Measurements from ENCODE around the gene TNS1.

DNA sequence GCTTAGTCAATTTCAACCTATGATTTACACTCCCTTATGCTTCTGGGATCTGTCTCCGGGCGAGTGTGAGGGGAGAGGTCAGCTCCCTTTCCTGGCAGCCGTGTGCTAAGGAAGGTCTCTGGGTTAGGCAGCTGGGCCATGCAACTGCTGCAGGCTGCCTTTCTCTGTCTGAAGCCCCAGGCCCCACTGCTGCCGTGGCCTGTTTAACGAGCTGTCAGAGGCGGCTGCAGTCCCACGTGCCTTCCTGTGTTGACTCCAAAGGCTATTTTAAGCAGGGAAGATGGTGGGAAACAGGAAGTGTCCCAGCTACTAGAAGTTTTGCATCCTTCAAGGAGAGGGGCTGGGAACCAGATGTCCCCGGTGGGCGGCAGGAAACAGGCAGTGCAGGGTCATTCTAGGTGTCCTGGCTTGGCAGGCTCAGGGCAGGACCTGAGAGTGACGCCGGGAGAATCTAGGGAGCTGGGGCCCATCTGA, 186.4 kb downstream of the TNS1 start:
- TF ChIP-seq, protein P1, sequence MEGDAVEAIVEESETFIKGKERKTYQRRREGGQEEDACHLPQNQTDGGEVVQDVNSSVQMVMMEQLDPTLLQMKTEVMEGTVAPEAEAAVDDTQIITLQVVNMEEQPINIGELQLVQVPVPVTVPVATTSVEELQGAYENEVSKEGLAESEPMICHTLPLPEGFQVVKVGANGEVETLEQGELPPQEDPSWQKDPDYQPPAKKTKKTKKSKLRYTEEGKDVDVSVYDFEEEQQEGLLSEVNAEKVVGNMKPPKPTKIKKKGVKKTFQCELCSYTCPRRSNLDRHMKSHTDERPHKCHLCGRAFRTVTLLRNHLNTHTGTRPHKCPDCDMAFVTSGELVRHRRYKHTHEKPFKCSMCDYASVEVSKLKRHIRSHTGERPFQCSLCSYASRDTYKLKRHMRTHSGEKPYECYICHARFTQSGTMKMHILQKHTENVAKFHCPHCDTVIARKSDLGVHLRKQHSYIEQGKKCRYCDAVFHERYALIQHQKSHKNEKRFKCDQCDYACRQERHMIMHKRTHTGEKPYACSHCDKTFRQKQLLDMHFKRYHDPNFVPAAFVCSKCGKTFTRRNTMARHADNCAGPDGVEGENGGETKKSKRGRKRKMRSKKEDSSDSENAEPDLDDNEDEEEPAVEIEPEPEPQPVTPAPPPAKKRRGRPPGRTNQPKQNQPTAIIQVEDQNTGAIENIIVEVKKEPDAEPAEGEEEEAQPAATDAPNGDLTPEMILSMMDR (IDR thresholded peaks at IDR 0.05; ENCODE audit: poor library complexity): no peak
- no peak for TF ChIP-seq EZH2 (IDR thresholded peaks at IDR 0.05; ENCODE audit: borderline replicate concordance)
- TF ChIP-seq EZH2phosphoT487 (IDR thresholded peaks at IDR 0.05; ENCODE audit: low read depth, severe bottlenecking, unreplicated experiment): no peak

Measured in hepatocyte (in vitro differentiated cells).